Body of pancreas (tissue), 4 donors: ENCODE data around the gene KCNJ3. TPM values are rescaled to one million over a fixed set of nuclear protein-coding genes. Genes with fewer than 3 reads are reported as not detected.

Experiments used
- ATAC-seq: fragments of 150-250 bp; one replicate; pipeline ENCODE4 v1.9.1; 2016
- DNase-seq, 4 donors: peaks; one replicate each; pipeline ENCODE4 v3.0.0-alpha.2; 2019
- H3K27ac ChIP-seq, 4 donors: fragments of 200-600 bp; sonication (generic); 1 replicate in 3 of 4; 2 replicates in 1 of 4; pipeline versions ENCODE4 v1.5.1 to v1.6.1; 2016 to 2019; ENCODE audit warnings: mild to moderate bottlenecking in 1 of 4, mixed read lengths in 1 of 4, moderate library complexity in 1 of 4
- H3K27me3 ChIP-seq, 2 donors: fragments of 200-600 bp; sonication (generic); one replicate each; pipeline ENCODE4 v1.6.0; 2016; ENCODE audit warnings: mild to moderate bottlenecking in 1 of 2
- H3K36me3 ChIP-seq, 2 donors: fragments of 200-600 bp; sonication (generic); replicated peaks in 1 of 2; 2 replicates each; pipeline ENCODE4 v1.5.1; 2016; ENCODE audit warnings: low read depth in 2 of 2; ENCODE audit not compliant: insufficient read depth in 1 of 2
- H3K4me1 ChIP-seq: fragments of 200-600 bp; sonication (generic); one replicate; pipeline ENCODE4 v1.6.0; 2016
- H3K4me3 ChIP-seq, 2 donors: fragments of 200-600 bp; sonication (generic); 1 replicate in 1 of 2; 2 replicates in 1 of 2; pipeline ENCODE4 v1.5.1; 2016 to 2019
- H3K9me3 ChIP-seq, 3 donors: fragments of 200-600 bp; sonication (generic); 1 replicate in 2 of 3; 2 replicates in 1 of 3; pipeline ENCODE4 v1.5.1; 2016
- CTCF ChIP-seq, 7 experiments: fragments of 450-650 bp in 4 of 7; fragments of 200-600 bp in 3 of 7; sonication (generic) in 3 of 7; IDR thresholded peaks; one replicate each; pipeline ENCODE4 v1.5.1; 2016 to 2019; ENCODE audit warnings: antibody characterized with exemption in 7 of 7
- POLR2A ChIP-seq, 3 donors: fragments of 450-650 bp; IDR thresholded peaks; one replicate each; pipeline ENCODE4 v1.6.1; 2016; ENCODE audit warnings: antibody characterized with exemption in 3 of 3, mild to moderate bottlenecking in 2 of 3
- WGBS, 2 donors: methylation state at CpG; one replicate each; pipeline ENCODE4 v1.1.5; 2017; 5-methylcytosine and 5-hydroxymethylcytosine counted together
- intact Hi-C: fragments of 100-400 bp; cut with DNase I; formaldehyde crosslinking; loops from one replicate; pipeline ENCODE4 v1.15.1; 2023
- total RNA-seq, 2 donors: library from RNA; depleted of rRNA; stranded (reverse); fragments of >200 nt; gene quantifications; one replicate each; pipeline ENCODE4 v1.1.0, GENCODE V29; 2016

KCNJ3 gene
- total RNA-seq, 2 donors from 2014 or later = 0.33 to 0.78 TPM

GRCh38 chr2:154710078-154710477, 11.6 kb downstream of the KCNJ3 start:
- TF ChIP-seq CTCF (IDR thresholded peaks at IDR 0.05) (no peak), POLR2A (IDR thresholded peaks at IDR 0.05) (no peak)
- no peak overlapping the region for H3K4me3 ChIP-seq
- no peak overlapping the region for H3K27ac ChIP-seq
- ATAC-seq = no peak
- no peaks in the 10 kb centered on the region for H3K36me3 ChIP-seq
- H3K27me3 ChIP-seq = no peaks in the 10 kb centered on the region
- H3K4me1 ChIP-seq = no peaks in the 10 kb centered on the region
- WGBS, 2 donors = 78 to 90% methylated on average over 2 of the region's 2 CpGs
- intact Hi-C loops = no loop called here
- no peaks in the 10 kb centered on the region for H3K9me3 ChIP-seq
- no peak for DNase-seq

GRCh38 chr2:154710685-154711084, 12.2 kb downstream of the KCNJ3 start:
- DNase-seq (no peak), ATAC-seq (no peak)
- H3K4me3 ChIP-seq = no peak overlapping the region
- H3K4me1 ChIP-seq = no peaks in the 10 kb centered on the region
- no peak for TF ChIP-seq CTCF (IDR thresholded peaks at IDR 0.05)
- TF ChIP-seq POLR2A (IDR thresholded peaks at IDR 0.05) = no peak
- 86 to 94% methylated on average over 2 of the region's 2 CpGs for WGBS, 2 donors
- H3K27me3 ChIP-seq = no peaks in the 10 kb centered on the region
- no peak overlapping the region for H3K27ac ChIP-seq
- no peaks in the 10 kb centered on the region for H3K9me3 ChIP-seq
- intact Hi-C loops = no loop called here
- no peaks in the 10 kb centered on the region for H3K36me3 ChIP-seq

- ATAC-seq (no peak), DNase-seq (no peak)
- Histone ChIP-seq H3K9me3 (no peaks in the 10 kb centered on the region), H3K4me1 (peaks cover 3% of the 10 kb centered on the region), H3K36me3 (no peaks in the 10 kb centered on the region), H3K27me3 (no peaks in the 10 kb centered on the region), H3K4me3 (no peak overlapping the region), H3K27ac (no peak overlapping the region)
- no peak for TF ChIP-seq CTCF (IDR thresholded peaks at IDR 0.05)
- no peak for TF ChIP-seq POLR2A (IDR thresholded peaks at IDR 0.05)
- intact Hi-C loops = no loop called here
Observed at GRCh38 chr2:154713675-154714074, 15.2 kb downstream of the KCNJ3 start.

- TF ChIP-seq POLR2A (IDR thresholded peaks at IDR 0.05) (no peak), CTCF (IDR thresholded peaks at IDR 0.05) (no peak)
- ATAC-seq (peak; percentile 55), DNase-seq (no peak)
- no peaks in the 10 kb centered on the region for H3K27me3 ChIP-seq
- no peak overlapping the region for H3K4me3 ChIP-seq
- 30 to 50% methylated on average over 2 of the region's 2 CpGs for whole genome bisulfite sequencing, 2 donors
- no peaks in the 10 kb centered on the region for H3K9me3 ChIP-seq
- H3K4me1 ChIP-seq = peaks cover 3% of the 10 kb centered on the region
- H3K36me3 ChIP-seq = no peaks in the 10 kb centered on the region
- no peak overlapping the region for H3K27ac ChIP-seq
- intact Hi-C loops = no loop called here
Observed at GRCh38 chr2:154720651-154721050, 22.2 kb downstream of the KCNJ3 start.

GRCh38 chr2:154724194-154724797, 25.8 kb downstream of the KCNJ3 start:
- TF ChIP-seq CTCF (IDR thresholded peaks at IDR 0.05) (no peak), POLR2A (IDR thresholded peaks at IDR 0.05) (no peak)
- H3K27ac ChIP-seq = no peak overlapping the region
- DNase-seq = no peak
- H3K9me3 ChIP-seq = no peaks in the 10 kb centered on the region
- no peaks in the 10 kb centered on the region for H3K36me3 ChIP-seq
- no peak overlapping the region for H3K4me3 ChIP-seq
- no peaks in the 10 kb centered on the region for H3K4me1 ChIP-seq
- no peak for ATAC-seq
- intact Hi-C loops = no loop called here
- no peaks in the 10 kb centered on the region for H3K27me3 ChIP-seq
- WGBS, 2 donors = 48 to 59% methylated on average over 6 of the region's 6 CpGs
